ENCODE measurements around the gene ONECUT2. TPM values are rescaled to one million over a fixed set of nuclear protein-coding genes. Genes with fewer than 3 reads are reported as not detected.
A peak's percentile ranks its signal among the peaks of the same experiment; 100 is the strongest.

The ONECUT2 gene
- total and polyA plus RNA-seq, 2 experiments from 2014 or later = 0.82 to 1.7 TPM

DNA sequence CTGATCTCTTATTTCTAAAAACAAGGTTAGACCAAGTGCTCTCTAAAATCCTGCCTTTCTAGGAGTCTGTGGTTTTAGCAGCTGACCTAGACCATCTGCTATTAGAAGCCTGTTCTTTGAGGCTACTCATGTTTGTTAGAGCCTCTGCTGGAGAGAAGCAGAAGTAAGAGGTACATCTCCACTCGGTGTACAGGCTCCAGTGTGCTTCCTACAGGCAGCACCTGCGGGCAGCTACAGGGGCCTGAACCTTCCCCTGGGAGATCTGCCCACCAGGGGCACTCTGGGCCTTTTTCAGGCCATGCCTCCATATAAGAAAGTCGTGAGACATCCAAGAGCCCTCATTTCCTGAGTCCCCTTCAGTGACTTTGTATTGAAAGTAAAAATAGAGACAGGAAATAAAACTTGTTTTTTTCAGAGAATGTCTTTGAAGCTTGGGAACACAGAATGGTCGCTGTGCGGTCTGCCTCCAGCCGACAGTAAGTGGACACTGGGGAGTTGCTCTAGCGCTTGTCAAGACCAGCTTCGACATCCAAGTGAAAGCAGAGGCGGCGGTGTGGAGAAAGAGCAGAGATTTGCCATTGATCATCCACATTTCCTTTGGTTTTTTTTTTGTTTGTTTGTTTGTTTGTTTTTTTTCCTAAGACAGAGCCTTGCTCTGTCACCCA, 31.7 kb downstream of the ONECUT2 start:
- H3K27me3 Mint-ChIP-seq (ENCODE audit: insufficient read depth, low read depth, poor library complexity) = no peaks in the 10 kb centered on the region
- H3K4me2 ChIP-seq = no peak overlapping the region
- H3K27ac ChIP-seq (ENCODE audit: low read depth) = no peak overlapping the region
- no peaks in the 10 kb centered on the region; the same call in 1 of the 3 replicates for H3K4me1 Mint-ChIP-seq
- TF ChIP-seq, protein P1, sequence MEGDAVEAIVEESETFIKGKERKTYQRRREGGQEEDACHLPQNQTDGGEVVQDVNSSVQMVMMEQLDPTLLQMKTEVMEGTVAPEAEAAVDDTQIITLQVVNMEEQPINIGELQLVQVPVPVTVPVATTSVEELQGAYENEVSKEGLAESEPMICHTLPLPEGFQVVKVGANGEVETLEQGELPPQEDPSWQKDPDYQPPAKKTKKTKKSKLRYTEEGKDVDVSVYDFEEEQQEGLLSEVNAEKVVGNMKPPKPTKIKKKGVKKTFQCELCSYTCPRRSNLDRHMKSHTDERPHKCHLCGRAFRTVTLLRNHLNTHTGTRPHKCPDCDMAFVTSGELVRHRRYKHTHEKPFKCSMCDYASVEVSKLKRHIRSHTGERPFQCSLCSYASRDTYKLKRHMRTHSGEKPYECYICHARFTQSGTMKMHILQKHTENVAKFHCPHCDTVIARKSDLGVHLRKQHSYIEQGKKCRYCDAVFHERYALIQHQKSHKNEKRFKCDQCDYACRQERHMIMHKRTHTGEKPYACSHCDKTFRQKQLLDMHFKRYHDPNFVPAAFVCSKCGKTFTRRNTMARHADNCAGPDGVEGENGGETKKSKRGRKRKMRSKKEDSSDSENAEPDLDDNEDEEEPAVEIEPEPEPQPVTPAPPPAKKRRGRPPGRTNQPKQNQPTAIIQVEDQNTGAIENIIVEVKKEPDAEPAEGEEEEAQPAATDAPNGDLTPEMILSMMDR (conservative IDR thresholded peaks at IDR 0.05; ENCODE audit: low read depth in 2 of 2) = peak; percentile 15 to 33; a peak in 2 of 4 replicates
- TF ChIP-seq POLR2AphosphoS5 (IDR thresholded peaks at IDR 0.05; ENCODE audit: low read depth) = no peak
- no peaks in the 10 kb centered on the region for H3K36me3 ChIP-seq (ENCODE audit: insufficient read depth)
- no peaks in the 10 kb centered on the region for H4K20me1 ChIP-seq (replicated peaks; ENCODE audit: insufficient read depth)
- no peaks in the 10 kb centered on the region for H3K9me3 Mint-ChIP-seq
- no peak overlapping the region for H3K4me3 Mint-ChIP-seq
- no peaks in the 10 kb centered on the region for H3F3A ChIP-seq (replicated peaks; ENCODE audit: low read depth)
- H2AFZ ChIP-seq = no peak overlapping the region
- no peaks in the 10 kb centered on the region for H3K9me2 ChIP-seq (ENCODE audit: insufficient read depth)
- no peak overlapping the region for H3K27ac Mint-ChIP-seq
- no peak overlapping the region for H3K4me3 ChIP-seq
- H3K36me3 Mint-ChIP-seq (ENCODE audit: low read depth) = no peaks in the 10 kb centered on the region
- peak; percentile 24 for DNase-seq (ENCODE audit: low spot score)
- ATAC-seq = peak; percentile 88
- H3K4me1 ChIP-seq (ENCODE audit: insufficient read depth) = peaks cover 2% of the 10 kb centered on the region; the same call in 1 of the 2 replicates
- no peaks in the 10 kb centered on the region for H3K79me2 ChIP-seq (replicated peaks; ENCODE audit: insufficient read depth)
- no peaks in the 10 kb centered on the region for H3K27me3 ChIP-seq (ENCODE audit: insufficient read depth)

GRCh38 chr18:57469884-57470283, 34.7 kb downstream of the ONECUT2 start:
- no peak overlapping the region for H3K27ac ChIP-seq (ENCODE audit: low read depth)
- Mint-ChIP-seq H3K27me3 (ENCODE audit: insufficient read depth, low read depth, poor library complexity) (no peaks in the 10 kb centered on the region), H3K4me1 (no peaks in the 10 kb centered on the region; the same call in 2 of the 3 replicates), H3K27ac (no peak overlapping the region), H3K9me3 (no peaks in the 10 kb centered on the region), H3K4me3 (no peak overlapping the region), H3K36me3 (ENCODE audit: low read depth) (no peaks in the 10 kb centered on the region)
- H3K4me3 ChIP-seq = no peak overlapping the region
- no peaks in the 10 kb centered on the region for H3K79me2 ChIP-seq (replicated peaks; ENCODE audit: insufficient read depth)
- TF ChIP-seq ZNF331 (CRISPR knock-in tag; IDR thresholded peaks at IDR 0.05; ENCODE audit: low read depth) = no peak
- TF ChIP-seq ETS1 (IDR thresholded peaks at IDR 0.05) = no peak
- TF ChIP-seq POLR2AphosphoS5 (IDR thresholded peaks at IDR 0.05; ENCODE audit: low read depth) = no peak
- TF ChIP-seq STAT1 (IDR thresholded peaks at IDR 0.05; ENCODE audit: unreplicated experiment) = no peak
- TF ChIP-seq, protein P1 (conservative IDR thresholded peaks at IDR 0.05; ENCODE audit: low read depth in 2 of 2) = no peak
- no peak for TF ChIP-seq JUNB (IDR thresholded peaks at IDR 0.05; ENCODE audit: unreplicated experiment)
- peaks cover 2% of the 10 kb centered on the region; the same call in 1 of the 2 replicates for H3K4me1 ChIP-seq (ENCODE audit: insufficient read depth)
- no peaks in the 10 kb centered on the region for H3K27me3 ChIP-seq (ENCODE audit: insufficient read depth)
- no peaks in the 10 kb centered on the region for H3K36me3 ChIP-seq (ENCODE audit: insufficient read depth)
- H4K20me1 ChIP-seq (replicated peaks; ENCODE audit: insufficient read depth) = no peaks in the 10 kb centered on the region
- no peaks in the 10 kb centered on the region for H3F3A ChIP-seq (replicated peaks; ENCODE audit: low read depth)
- H3K4me2 ChIP-seq = no peak overlapping the region
- no peaks in the 10 kb centered on the region for H3K9me2 ChIP-seq (ENCODE audit: insufficient read depth)
- no peak overlapping the region for H2AFZ ChIP-seq
- ATAC-seq (no peak), DNase-seq (ENCODE audit: low spot score) (no peak)
